Mesodermal cell (in vitro differentiated cells): ENCODE data around the gene ANO2.

Experiments used
- H3K27ac ChIP-seq: 2 replicates; pipeline ENCODE4 v1.7.0; 2013; ENCODE audit warnings: mild to moderate bottlenecking, low read depth, low read length, moderate library complexity; ENCODE audit not compliant: severe bottlenecking
- H3K36me3 ChIP-seq: 2 replicates; pipeline ENCODE4 v1.7.1; 2013; ENCODE audit warnings: mild to moderate bottlenecking, low read length, moderate library complexity; ENCODE audit not compliant: control insufficient read depth, insufficient read depth
- H3K4me1 ChIP-seq: one replicate; pipeline ENCODE4 v1.7.1; 2013; ENCODE audit warnings: mild to moderate bottlenecking, low read length; ENCODE audit not compliant: insufficient read depth, control insufficient read depth, poor library complexity, severe bottlenecking
- H3K4me3 ChIP-seq: 2 replicates; pipeline ENCODE4 v1.7.0; 2013; ENCODE audit warnings: low read length, control low read depth, mild to moderate bottlenecking; ENCODE audit not compliant: insufficient read depth, poor library complexity, severe bottlenecking; ENCODE audit errors: extremely low read depth
- H3K9me3 ChIP-seq: 2 replicates; pipeline ENCODE4 v1.7.1; 2013; ENCODE audit warnings: mild to moderate bottlenecking, low read length, moderate library complexity; ENCODE audit not compliant: control insufficient read depth
- WGBS, 2 experiments: methylation state at CpG; one replicate each; pipeline ENCODE4 v1.1.5; 2013; ENCODE audit warnings: missing lambda C conversion rate in 2 of 2; ENCODE audit not compliant: insufficient coverage in 2 of 2; 5-methylcytosine and 5-hydroxymethylcytosine counted together

Gene ANO2

DNA sequence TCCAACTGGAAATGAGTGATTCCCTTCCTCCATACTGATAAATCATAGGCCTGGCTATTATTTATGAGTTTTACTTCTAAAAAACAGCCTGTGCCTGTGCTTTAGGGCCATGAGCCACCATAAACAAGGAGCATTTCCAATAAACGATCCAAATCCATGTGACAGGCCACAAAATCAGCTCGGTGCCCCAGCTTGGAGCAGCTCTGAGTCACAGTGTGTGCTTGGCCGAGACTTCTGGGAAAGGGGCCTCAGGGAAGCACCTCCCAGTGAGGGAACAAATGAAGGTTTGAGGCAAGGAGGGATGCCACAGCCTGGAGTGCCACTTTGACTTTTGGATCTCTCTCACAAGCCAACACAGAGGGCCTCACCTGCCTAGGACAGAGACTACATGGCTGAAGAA, 322.8 kb downstream of the ANO2 start:
- no peaks in the 10 kb centered on the region for H3K9me3 ChIP-seq
- H3K4me3 ChIP-seq: no peak overlapping the region
- no peak overlapping the region for H3K27ac ChIP-seq
- no peaks in the 10 kb centered on the region for H3K36me3 ChIP-seq
- WGBS, 2 experiments: 85 to 97% methylated on average over 3 of the region's 3 CpGs
- peaks cover 2% of the 10 kb centered on the region for H3K4me1 ChIP-seq

DNA sequence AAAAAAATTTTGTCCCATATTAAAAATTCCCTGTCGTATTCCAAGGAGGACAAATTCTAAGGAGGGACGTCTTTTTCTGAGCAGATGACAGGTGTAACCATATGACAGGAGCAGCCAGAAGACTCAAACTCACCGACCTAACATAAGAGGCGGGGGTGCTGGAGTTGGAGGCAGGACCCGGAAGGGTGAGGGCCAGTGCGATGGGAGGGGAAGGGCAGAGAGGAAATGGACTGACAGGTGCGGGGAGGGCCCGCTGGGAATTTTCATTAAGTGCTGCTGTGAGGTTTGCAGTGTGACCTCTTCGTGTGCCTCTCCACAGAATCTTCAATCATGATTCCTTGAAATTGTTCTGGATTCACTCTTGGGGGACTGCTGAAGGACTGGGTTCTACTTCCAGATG, 323.7 kb downstream of the ANO2 start:
- Histone ChIP-seq H3K27ac (no peak overlapping the region), H3K4me1 (peaks cover 2% of the 10 kb centered on the region), H3K4me3 (no peak overlapping the region), H3K9me3 (peaks cover 3% of the 10 kb centered on the region), H3K36me3 (no peaks in the 10 kb centered on the region)
- 92 to 97% methylated on average over 6 of the region's 9 CpGs for WGBS, 2 experiments

DNA sequence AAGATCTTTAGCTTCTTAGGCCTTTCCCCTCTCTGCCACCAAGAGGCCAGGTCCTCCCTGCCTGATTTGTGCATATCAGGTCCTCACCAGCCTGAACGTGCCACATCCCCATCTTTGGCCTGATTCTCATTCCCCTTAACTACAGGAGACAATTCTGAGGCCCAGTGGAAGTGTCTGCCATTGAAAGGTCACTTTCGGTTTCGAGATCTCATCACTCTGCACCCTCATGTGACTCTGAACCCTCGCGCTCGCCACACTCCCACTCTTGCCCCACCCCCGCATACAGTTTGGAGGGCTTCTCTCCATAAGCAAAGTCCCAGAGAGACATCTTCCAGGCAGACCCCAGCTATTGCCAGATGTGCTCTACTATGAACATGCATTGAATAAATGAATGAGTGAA, 324.2 kb downstream of the ANO2 start:
- Histone ChIP-seq H3K27ac (no peak overlapping the region), H3K36me3 (no peaks in the 10 kb centered on the region), H3K4me1 (peaks cover 2% of the 10 kb centered on the region), H3K4me3 (no peak overlapping the region), H3K9me3 (peaks cover 3% of the 10 kb centered on the region)
- 89 to 92% methylated on average over 3 to 7 of the region's 7 CpGs for WGBS, 2 experiments

DNA sequence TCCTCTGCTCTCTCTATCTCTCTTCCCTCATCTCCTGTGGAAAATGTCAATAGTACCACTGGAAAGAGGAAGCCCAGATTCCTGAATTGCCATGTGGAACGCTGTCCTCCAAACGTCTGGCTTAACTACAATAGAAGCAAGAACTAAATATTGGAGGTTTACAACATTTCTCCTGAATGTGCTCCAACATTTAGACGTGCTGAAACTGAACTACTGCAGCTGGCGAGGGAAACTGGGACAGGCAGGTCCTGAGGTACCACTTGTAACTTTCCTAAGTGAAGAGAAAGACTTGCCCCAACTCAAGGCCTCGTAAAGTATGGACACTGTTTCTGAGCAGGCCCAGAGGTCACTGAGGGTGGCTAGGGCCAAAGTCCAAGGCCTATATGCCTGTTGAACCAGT, 325.4 kb downstream of the ANO2 start:
- Histone ChIP-seq H3K9me3 (peaks cover 3% of the 10 kb centered on the region), H3K27ac (no peak overlapping the region), H3K4me3 (no peak overlapping the region), H3K4me1 (peaks cover under 1% of the 10 kb centered on the region), H3K36me3 (no peaks in the 10 kb centered on the region)
- WGBS, 2 experiments: 79 to 95% methylated on average over 3 to 4 of the region's 5 CpGs

DNA sequence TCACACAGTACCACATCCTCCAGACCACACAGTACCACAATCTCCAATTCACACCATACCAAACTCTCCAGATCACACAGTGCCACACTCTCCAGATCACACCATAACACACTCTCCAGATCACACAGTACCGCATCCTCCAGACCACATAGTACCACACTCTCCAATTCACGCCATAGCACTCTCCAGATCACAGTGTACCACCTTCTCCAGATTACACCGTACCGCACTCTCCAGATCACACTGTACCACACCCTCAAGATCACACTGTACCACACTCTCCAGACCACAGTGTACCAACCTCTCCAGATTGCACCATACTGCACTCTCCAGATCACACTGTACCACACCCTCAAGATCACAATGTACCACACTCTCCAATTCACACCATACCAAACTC, 328.2 kb downstream of the ANO2 start:
- Histone ChIP-seq H3K4me3 (no peak overlapping the region), H3K27ac (no peak overlapping the region), H3K4me1 (no peaks in the 10 kb centered on the region), H3K36me3 (no peaks in the 10 kb centered on the region), H3K9me3 (peaks cover 3% of the 10 kb centered on the region)
- 94 to 96% methylated on average over 4 of the region's 4 CpGs for WGBS, 2 experiments

DNA sequence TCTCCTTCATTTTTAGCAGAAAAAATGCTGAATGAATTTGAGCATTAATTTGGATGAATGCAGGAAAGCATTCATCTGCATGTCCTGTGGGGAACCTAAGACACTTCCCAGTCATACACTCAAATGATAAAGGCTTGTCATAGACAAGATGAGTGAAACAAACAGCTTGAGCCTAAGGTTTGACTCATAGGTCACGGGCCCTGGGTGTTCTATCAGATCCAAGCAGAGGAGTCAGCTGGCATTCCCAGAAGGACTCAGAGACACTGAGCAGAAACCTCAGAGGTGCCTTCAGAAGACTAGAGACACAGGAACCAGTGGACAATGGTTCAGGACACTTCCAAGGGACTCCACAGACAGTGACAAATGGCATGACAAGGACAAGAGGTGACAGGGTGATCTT, 329.3 kb downstream of the ANO2 start:
- no peak overlapping the region for H3K4me3 ChIP-seq
- peaks cover 3% of the 10 kb centered on the region for H3K9me3 ChIP-seq
- H3K4me1 ChIP-seq: no peaks in the 10 kb centered on the region
- 90 to 100% methylated on average over 1 of the region's 1 CpG for WGBS, 2 experiments
- no peak overlapping the region for H3K27ac ChIP-seq
- no peaks in the 10 kb centered on the region for H3K36me3 ChIP-seq

DNA sequence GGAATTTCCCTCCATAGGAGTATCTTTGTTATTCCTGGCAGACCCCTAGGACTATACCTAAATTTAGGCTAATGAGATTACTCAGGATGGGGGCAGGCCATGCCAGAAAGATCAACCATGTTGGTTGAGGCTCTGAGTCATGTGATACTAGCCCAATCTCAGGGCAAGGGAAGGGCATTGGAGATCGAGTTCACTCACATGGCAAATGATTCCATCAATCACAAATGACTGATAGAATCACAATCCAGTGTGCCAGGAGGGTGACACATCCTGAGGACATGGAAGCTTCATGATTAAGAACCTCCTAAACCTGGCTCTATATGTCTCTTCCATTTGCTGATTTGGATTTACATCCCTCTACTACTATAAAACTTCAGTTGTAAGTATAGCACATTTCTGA, 330.8 kb downstream of the ANO2 start:
- no peak overlapping the region for H3K27ac ChIP-seq
- 100% methylated on average over 1 of the region's 1 CpG for WGBS, 2 experiments
- no peaks in the 10 kb centered on the region for H3K4me1 ChIP-seq
- H3K9me3 ChIP-seq: peaks cover 3% of the 10 kb centered on the region
- H3K4me3 ChIP-seq: no peak overlapping the region
- no peaks in the 10 kb centered on the region for H3K36me3 ChIP-seq

DNA sequence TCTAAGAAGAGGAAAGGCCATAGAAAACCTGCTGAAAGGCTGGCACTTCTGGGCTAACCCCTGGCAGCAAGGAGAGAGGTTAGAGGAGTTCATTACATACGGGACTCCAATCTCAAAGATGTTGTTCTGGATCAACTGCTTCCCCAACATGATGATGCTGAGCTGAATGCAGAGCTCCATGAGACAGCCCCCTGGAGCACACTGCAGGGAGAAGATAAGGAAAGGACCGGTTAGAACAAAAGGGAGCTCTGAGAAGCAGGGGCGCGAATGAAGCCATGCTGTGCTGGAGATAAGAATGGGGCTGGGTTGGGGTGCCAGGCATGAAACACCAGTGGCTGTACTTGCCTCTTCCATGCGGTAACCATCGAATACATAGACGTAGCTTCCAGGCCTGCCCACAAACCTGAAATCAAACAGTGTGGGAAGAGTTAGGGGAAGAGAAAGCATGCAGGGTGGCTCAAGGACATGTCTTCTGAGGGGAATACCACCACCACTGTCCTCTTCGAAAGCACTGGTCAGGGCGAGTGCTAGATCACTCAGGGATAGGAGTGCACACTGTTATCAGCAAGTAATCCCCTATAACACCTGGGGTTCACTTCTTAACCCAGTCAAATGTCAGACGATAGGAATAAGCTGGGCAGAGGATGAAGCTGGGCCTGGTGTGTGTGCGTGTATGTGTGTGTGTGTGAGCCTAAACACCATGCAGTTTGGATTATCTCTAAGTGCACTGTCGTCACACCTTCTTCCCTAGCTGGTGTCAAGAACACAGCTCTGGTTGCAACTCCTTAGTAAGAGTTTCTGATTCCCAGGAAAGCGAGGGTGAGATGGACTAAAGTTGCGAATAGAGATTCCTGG, 332.3 kb downstream of the ANO2 start:
- H3K27ac ChIP-seq: no peak overlapping the region
- H3K4me1 ChIP-seq: no peaks in the 10 kb centered on the region
- WGBS, 2 experiments: 87 to 92% methylated on average over 3 to 7 of the region's 14 CpGs
- H3K36me3 ChIP-seq: no peaks in the 10 kb centered on the region
- peaks cover 3% of the 10 kb centered on the region for H3K9me3 ChIP-seq
- H3K4me3 ChIP-seq: no peak overlapping the region

DNA sequence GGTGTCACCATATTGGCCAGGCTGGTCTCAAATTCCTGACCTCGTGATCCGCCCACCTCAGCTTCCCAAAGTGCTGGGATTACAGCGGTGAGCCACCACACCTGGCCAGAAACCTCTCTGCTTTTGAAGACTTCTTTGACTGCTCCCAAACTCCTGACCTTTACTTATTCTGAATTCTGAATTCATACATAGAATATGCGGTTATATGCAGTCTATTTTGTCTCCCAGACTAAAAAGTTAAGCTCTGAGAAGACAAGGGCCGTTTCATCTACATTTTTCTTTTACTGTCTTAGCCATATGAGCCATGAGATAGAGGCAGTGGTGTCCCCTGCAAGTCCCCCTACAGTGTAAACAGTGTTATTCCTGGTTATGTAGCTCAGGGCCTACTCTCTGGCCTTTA, 333.9 kb downstream of the ANO2 start:
- Histone ChIP-seq H3K36me3 (no peaks in the 10 kb centered on the region), H3K27ac (no peak overlapping the region), H3K9me3 (no peaks in the 10 kb centered on the region), H3K4me3 (no peak overlapping the region), H3K4me1 (no peaks in the 10 kb centered on the region)
- 94 to 100% methylated on average over 4 of the region's 5 CpGs for WGBS, 2 experiments

DNA sequence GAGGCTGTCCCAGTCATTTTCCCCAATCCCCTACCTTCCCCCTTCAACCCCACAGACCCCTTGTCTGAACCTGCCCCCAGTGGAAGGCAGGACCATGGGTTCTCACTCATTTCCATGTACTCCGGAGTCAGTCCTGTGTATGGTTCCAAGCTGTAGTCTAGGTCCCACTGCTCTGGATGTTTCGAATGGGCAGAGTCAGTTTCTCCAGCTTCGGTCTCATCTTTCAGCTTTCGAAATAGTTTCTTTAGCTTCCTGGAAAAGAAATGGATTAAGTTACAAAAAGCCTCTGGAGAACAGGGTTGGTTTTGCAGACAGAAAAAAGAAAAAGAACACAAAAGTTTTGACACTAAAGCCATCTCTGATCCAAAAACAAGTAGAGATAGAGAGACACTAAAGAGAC, 345.7 kb downstream of the ANO2 start:
- H3K9me3 ChIP-seq: no peaks in the 10 kb centered on the region
- H3K4me1 ChIP-seq: no peaks in the 10 kb centered on the region
- no peak overlapping the region for H3K4me3 ChIP-seq
- H3K27ac ChIP-seq: no peak overlapping the region
- WGBS, 2 experiments: 84 to 98% methylated on average over 3 of the region's 4 CpGs
- H3K36me3 ChIP-seq: no peaks in the 10 kb centered on the region

DNA sequence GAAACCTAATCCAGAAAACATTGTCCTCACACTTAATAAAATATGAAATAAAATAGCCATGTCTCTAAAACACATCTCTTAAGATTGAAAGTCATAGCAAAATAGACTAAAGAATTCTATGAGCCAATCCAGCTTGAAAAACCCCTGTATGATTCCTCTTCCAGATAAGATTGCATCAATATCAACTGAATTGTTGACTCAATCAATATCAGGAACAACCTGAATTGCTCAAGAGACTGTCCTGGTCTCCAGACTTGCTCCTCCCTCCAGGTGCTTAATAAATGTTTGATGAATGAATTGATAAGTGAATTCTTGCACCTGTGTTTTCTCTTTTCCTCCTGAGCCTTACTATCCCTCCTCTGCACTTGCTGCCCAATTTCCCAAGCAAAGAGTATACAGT, 351.1 kb downstream of the ANO2 start:
- Histone ChIP-seq H3K9me3 (no peaks in the 10 kb centered on the region), H3K4me3 (no peak overlapping the region), H3K4me1 (peaks cover 3% of the 10 kb centered on the region), H3K27ac (no peak overlapping the region), H3K36me3 (no peaks in the 10 kb centered on the region)
